GM15510 (cell line): ENCODE measurements around the gene CLIP4.

Experiments
- POLR2A ChIP-seq: IDR thresholded peaks from 3 replicates; pipeline ENCODE4 v1.6.1; 2011; ENCODE audit warnings: borderline replicate concordance; ENCODE audit not compliant: insufficient read length; ENCODE audit errors: extremely low read depth

The CLIP4 gene

GRCh38 chr2:29225814-29226213 is 110.6 kb downstream of the CLIP4 start:
- TF ChIP-seq POLR2A = no peak

GRCh38 chr2:29226375-29226774 is 111.2 kb downstream of the CLIP4 start:
- TF ChIP-seq POLR2A = no peak

DNA sequence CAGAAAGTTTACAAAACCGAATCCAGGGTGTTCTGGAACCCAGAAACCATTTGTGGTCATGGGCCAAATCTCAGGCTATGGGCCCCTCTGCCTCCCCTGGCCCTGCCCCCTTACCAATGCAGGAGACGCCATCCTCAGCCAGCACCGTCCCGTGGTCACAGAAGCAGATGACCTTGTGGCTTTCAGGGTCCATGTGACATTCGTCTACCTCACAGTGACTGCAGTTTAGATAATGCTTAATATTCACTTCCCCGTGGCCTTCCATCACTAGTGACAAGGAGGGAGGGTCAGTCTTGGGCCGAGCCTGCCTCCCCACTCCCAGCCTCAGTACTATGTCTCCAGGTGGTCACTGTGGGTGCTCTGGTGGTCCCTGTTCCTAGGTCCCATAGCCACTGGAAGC is 111.6 kb downstream of the CLIP4 start:
- TF ChIP-seq POLR2A = no peak

DNA sequence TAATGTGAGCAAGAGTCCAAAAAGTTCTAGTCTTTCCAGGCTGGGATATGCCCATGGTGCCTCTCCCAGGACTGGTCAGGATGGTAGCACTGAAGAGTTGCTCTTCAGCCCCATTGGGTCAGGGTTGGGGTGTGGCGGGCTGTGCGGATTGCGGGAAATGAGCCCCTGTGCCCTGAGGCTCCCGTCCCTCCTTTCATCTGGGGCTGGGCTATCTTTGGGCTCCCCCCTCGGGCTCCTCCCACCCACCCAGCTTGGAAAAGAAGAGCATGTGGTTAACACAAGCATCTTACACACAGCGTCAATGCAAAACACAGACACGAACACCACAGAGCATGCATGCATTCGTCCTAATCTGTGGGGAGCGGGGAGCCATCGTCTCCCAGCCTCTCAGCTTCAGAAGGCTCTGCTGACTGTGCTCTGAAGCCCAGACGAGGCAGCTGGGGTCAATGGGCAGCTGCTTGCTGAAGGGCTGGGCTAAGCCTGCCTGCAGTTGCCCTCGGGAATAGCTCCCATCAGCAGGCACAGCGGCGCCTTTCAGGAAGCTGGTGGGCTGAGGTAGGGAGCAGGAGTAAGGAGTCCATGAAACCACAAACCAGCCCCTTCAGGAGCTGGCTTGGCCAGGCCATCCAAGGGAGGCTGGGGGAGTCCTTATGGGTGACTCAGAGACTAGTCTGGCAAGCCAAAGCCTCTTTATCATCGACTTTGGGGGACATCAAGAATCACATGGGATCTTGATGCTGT is 112.9 kb downstream of the CLIP4 start:
- TF ChIP-seq POLR2A = no peak

GRCh38 chr2:29228947-29229346 is 113.7 kb downstream of the CLIP4 start:
- TF ChIP-seq POLR2A = no peak

DNA sequence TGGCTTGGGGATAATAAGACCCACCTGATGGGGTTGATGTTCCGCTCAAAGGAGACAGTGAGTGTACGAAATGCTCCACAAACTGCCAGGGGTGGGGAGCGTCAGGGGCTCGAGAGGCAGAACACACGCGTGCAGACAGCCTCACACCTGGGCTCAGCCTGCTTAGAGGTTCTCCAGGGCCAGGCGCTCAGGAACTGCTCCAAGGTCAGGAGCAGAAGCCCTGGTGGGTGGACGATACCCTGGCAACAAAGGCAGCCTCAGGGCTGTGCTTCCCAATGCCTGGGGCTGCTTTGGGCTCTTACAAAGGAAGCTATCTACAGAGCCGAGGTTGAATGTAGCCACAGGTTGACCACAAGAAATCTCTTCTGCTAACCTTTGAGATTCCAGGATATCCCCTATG is 114.4 kb downstream of the CLIP4 start:
- TF ChIP-seq POLR2A = no peak

GRCh38 chr2:29232041-29232440 is 116.8 kb downstream of the CLIP4 start:
- no peak for TF ChIP-seq POLR2A

DNA sequence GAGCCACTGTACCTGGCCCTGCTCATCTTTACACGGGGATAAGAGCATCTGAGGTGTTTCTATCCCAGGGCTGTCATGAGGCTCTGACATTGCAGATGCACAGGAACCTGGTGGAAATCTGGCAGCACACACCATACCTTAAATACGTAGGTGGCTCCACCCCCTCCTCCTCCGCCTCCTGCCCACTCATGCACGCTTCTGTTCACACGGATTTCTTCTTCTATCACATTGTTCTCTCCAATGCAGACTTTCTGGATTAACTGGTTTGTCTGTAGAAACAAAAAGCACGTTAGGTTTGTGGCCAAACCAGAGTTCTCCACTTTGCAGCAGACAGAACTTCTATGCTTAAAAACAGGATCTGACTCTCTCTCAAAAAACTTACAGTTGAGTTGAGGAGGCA is 118.2 kb downstream of the CLIP4 start:
- TF ChIP-seq POLR2A = no peak

- no peak for TF ChIP-seq POLR2A
Observed at GRCh38 chr2:29235411-29235810, 120.2 kb downstream of the CLIP4 start.

DNA sequence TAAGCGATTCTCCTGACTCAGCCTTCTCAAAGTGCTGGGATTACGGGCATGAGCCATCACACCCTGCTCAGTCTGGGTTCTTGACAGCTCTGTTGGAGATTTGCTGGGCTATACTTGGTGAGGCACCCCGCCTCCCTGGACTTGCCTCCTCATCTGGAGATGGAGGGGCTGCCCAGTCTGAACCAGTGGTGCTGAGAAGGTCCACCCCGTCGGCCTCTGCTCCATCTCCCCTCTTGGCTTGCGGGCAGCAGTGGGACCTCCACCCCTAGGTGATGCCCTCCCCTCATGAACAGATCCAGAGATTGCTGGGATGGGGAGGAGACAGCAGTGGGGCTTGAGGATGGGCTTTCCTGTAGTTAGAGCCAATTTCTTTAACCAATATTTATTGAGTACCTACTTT is 120.9 kb downstream of the CLIP4 start:
- no peak for TF ChIP-seq POLR2A

DNA sequence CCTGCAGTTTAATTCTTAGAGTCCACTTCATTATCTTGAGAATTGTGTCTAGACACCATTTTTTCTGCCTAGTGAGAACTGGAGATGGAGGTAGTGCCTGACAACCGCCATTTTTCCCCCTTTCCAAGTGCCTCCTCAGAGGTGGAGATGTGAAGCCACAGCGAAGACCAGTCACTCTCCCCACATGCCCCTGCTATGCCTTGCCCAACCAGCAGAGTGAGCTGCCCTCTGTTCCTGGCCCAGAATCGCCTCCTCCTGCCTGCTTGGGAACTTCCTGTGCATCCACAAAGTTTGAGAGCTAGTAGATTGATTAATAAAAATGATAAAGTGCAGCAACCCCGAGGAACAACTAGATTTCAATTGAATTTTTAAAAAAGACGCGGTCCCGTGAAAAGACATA is 123.3 kb downstream of the CLIP4 start:
- no peak for TF ChIP-seq POLR2A
